ENCODE measurements around the gene WEE1.

The WEE1 gene

GRCh38 chr11:9568854-9569587 lies 4.4 kb upstream of the WEE1 start (continued):
- TF ChIP-seq PRDM1 (tag by site-specific recombination; IDR thresholded peaks at IDR 0.05), result peak; percentile 75
- TF ChIP-seq ZNF624 (tag by site-specific recombination; IDR thresholded peaks at IDR 0.05), result no peak
- no peak for TF ChIP-seq GLIS2 (tag by site-specific recombination; IDR thresholded peaks at IDR 0.05)
- TF ChIP-seq ZBTB7A (tag by site-specific recombination; IDR thresholded peaks at IDR 0.05; ENCODE audit: low read depth), result no peak
- TF ChIP-seq ZNF394 (tag by site-specific recombination; IDR thresholded peaks at IDR 0.05; ENCODE audit: borderline replicate concordance), result no peak
- TF ChIP-seq ZIC2 (tag by site-specific recombination; IDR thresholded peaks at IDR 0.05), result no peak
- TF ChIP-seq GLIS1 (tag by site-specific recombination; IDR thresholded peaks at IDR 0.05), result no peak
- 0 out of 2 replicates have a peak, but pooled peaks have one; percentile 15 for TF ChIP-seq SP7 (tag by site-specific recombination; IDR thresholded peaks at IDR 0.05)

DNA sequence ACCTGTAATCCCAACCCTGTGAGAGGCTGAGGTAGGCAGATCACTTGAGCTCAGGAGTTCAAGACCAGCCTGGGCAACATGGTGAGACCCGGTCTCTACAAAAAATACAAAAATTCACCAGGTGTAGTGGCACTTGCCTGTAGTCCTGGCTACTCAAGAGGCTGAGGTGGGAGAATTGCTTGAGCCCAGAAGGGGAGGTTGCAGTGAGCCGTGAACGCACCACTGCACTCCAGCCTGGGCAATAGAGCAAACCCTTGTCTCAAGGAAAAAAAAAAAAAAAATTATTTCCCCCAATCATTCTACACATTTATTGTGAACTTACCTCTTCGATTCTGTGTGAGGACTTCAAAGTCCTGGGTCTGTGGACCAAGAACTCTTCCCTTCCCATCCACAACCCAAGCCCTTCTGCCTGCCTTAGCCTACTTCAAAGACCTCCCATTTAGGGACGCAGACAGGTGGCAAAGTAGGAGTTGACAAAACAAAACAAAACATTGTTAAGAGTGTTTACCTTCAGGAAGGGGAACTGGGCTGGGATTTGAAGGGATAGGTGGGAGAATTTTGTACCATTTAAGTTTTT lies 3.8 kb upstream of the WEE1 start:
- Histone ChIP-seq H3K27ac (ENCODE audit: extremely low read depth, low read depth, low read length) (peak overlapping the region; percentile 14; the same call in 1 of the 2 replicates), H3K4me1 (ENCODE audit: control insufficient read depth, insufficient read depth, low read length) (peaks cover 6% of the 10 kb centered on the region; the same call in 1 of the 2 replicates), H3K9me3 (ENCODE audit: control insufficient read depth, insufficient read depth, low read depth, low read length) (no peaks in the 10 kb centered on the region), H3K4me3 (ENCODE audit: low read depth, low read length) (no peak overlapping the region), H3K36me3 (ENCODE audit: control insufficient read depth in 2 of 2, insufficient read depth in 1 of 2, low read length in 2 of 2) (peaks cover 0 to 2% of the 10 kb centered on the region in 2 experiments; a peak in 1 of 3 replicates)
- TF ChIP-seq BCL11A (tag by site-specific recombination; IDR thresholded peaks at IDR 0.05; ENCODE audit: low read depth), result no peak
- 0 out of 2 replicates have a peak, but pooled peaks have one; percentile 6 for TF ChIP-seq ZNF18 (tag by site-specific recombination; IDR thresholded peaks at IDR 0.05)
- TF ChIP-seq EGR2 (tag by site-specific recombination; IDR thresholded peaks at IDR 0.05; ENCODE audit: low read depth), result no peak
- no peak for TF ChIP-seq HIC1 (tag by site-specific recombination; IDR thresholded peaks at IDR 0.05)
- CTCF ChIA-PET, result interaction anchor here (0.6 to 2.9 kb wide), 2 partner anchors 35 to 281 kb away, joined by 3 to 20 read pairs; no protein-coding TSS in a partner anchor
- POLR2A ChIA-PET, result interaction anchor here (2.1 kb wide), 1 partner anchor 109 kb away, joined by 7 read pairs; the partner anchor contains the start of gene ZNF143

- CTCF ChIA-PET, result interaction anchor here (0.6 to 2.9 kb wide), 2 partner anchors 36 to 119 kb away, joined by 3 to 20 read pairs; no protein-coding TSS in a partner anchor
- H3K4me3 ChIP-seq (ENCODE audit: low read depth, low read length), result no peak overlapping the region
- H3K36me3 ChIP-seq (ENCODE audit: control insufficient read depth in 2 of 2, insufficient read depth in 1 of 2, low read length in 2 of 2), result peaks cover 0 to 9% of the 10 kb centered on the region in 2 experiments; a peak in 1 of 3 replicates
- no peak overlapping the region for H3K27ac ChIP-seq (ENCODE audit: extremely low read depth, low read depth, low read length)
- TF ChIP-seq ZNF664 (tag by site-specific recombination; IDR thresholded peaks at IDR 0.05) (0 out of 2 replicates have a peak, but pooled peaks have one; percentile 27), FEZF1 (tag by site-specific recombination; IDR thresholded peaks at IDR 0.05) (no peak)
- H3K9me3 ChIP-seq (ENCODE audit: control insufficient read depth, insufficient read depth, low read depth, low read length), result no peaks in the 10 kb centered on the region
- H3K4me1 ChIP-seq (ENCODE audit: control insufficient read depth, insufficient read depth, low read length), result peaks cover 6% of the 10 kb centered on the region; the same call in 1 of the 2 replicates
- POLR2A ChIA-PET, result interaction anchor here (0.6 kb wide), 1 partner anchor 49 kb away, joined by 3 read pairs; no protein-coding TSS in a partner anchor
Observed at GRCh38 chr11:9570313-9571025, 3.0 kb upstream of the WEE1 start.

All from HEK293 (cell line).